ENCODE data around the gene PRMT3. TPM values are rescaled to one million over a fixed set of nuclear protein-coding genes. Genes with fewer than 3 reads are reported as not detected.

PRMT3 gene
- total RNA-seq, 4 donors from 2014 or later, result 8.2 to 14.9 (median 12.9) TPM

- WGBS, 2 donors, result 58 to 66% methylated on average over 3 of the region's 3 CpGs
- no peak overlapping the region for H3K4me3 ChIP-seq (ENCODE audit: low read depth, poor library complexity, severe bottlenecking)
- DNase-seq (ENCODE audit: low spot score in 2 of 2), result no peak
- intact Hi-C loops (cut with DNase I; ENCODE audit: low total_unique reads), result no loop called here
- no peak for TF ChIP-seq POLR2A (IDR thresholded peaks at IDR 0.05)
- TF ChIP-seq, protein P1, sequence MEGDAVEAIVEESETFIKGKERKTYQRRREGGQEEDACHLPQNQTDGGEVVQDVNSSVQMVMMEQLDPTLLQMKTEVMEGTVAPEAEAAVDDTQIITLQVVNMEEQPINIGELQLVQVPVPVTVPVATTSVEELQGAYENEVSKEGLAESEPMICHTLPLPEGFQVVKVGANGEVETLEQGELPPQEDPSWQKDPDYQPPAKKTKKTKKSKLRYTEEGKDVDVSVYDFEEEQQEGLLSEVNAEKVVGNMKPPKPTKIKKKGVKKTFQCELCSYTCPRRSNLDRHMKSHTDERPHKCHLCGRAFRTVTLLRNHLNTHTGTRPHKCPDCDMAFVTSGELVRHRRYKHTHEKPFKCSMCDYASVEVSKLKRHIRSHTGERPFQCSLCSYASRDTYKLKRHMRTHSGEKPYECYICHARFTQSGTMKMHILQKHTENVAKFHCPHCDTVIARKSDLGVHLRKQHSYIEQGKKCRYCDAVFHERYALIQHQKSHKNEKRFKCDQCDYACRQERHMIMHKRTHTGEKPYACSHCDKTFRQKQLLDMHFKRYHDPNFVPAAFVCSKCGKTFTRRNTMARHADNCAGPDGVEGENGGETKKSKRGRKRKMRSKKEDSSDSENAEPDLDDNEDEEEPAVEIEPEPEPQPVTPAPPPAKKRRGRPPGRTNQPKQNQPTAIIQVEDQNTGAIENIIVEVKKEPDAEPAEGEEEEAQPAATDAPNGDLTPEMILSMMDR (IDR thresholded peaks at IDR 0.05), result no peak
These were observed 56.1 kb downstream of the PRMT3 start for GRCh38 chr11:20443596-20443995.

DNA sequence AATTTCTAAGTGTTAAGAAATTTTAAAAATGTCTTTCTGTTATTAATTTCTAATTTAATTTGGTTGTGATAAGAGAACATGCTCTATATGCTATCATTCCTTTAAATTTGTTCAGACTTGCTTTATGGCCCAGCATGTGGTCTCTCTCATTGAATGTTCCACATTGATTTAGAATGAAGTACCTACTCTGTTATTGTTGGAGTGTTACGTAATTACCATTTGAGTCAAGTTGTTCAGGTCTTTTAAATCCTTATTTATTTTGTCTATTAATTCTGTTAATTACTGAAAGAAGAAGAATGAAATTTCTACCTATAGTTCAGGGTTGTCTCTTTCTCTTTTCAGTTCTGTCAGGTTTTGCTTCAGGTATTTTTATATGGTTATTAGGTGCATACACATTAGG is 57.0 kb downstream of the PRMT3 start:
- TF ChIP-seq, protein P1 (IDR thresholded peaks at IDR 0.05), result no peak
- TF ChIP-seq POLR2A (IDR thresholded peaks at IDR 0.05), result no peak
- intact Hi-C loops (cut with DNase I; ENCODE audit: low total_unique reads), result no loop called here
- DNase-seq (ENCODE audit: low spot score in 2 of 2), result no peak
- 85 to 98% methylated on average over 1 of the region's 1 CpG for WGBS, 2 donors
- no peak overlapping the region for H3K4me3 ChIP-seq (ENCODE audit: low read depth, poor library complexity, severe bottlenecking)

GRCh38 chr11:20448834-20449233 is 61.3 kb downstream of the PRMT3 start:
- 94 to 96% methylated on average over 4 of the region's 4 CpGs for WGBS, 2 donors
- intact Hi-C loops (cut with DNase I; ENCODE audit: low total_unique reads), result no loop called here
- TF ChIP-seq, protein P1 (IDR thresholded peaks at IDR 0.05), result no peak
- no peak for TF ChIP-seq POLR2A (IDR thresholded peaks at IDR 0.05)
- no peak overlapping the region for H3K4me3 ChIP-seq (ENCODE audit: low read depth, poor library complexity, severe bottlenecking)
- DNase-seq (ENCODE audit: low spot score in 2 of 2), result no peak

DNA sequence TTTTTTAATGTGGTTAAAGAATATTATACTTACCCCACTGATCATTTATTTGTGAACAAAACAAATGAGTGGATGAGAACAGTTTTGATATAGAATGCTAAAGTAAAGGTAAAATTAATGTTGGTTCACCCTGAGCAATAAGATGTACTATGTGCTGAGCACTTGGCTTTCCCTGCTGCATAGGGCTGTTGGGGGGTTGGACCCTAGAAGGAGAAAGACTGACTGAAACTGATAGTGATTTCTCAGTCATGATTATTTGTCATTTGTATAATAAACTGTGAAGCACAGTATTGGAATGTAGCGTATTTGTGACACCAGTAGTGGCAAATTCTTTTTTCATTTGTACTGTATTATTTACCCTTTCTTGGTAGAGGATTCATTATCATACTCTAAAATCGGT is 63.3 kb downstream of the PRMT3 start:
- 91 to 94% methylated on average over 2 of the region's 2 CpGs for WGBS, 2 donors
- no peak for TF ChIP-seq POLR2A (IDR thresholded peaks at IDR 0.05)
- TF ChIP-seq, protein P1 (IDR thresholded peaks at IDR 0.05), result no peak
- H3K4me3 ChIP-seq (ENCODE audit: low read depth, poor library complexity, severe bottlenecking), result no peak overlapping the region
- DNase-seq (ENCODE audit: low spot score in 2 of 2), result no peak
- intact Hi-C loops (cut with DNase I; ENCODE audit: low total_unique reads), result loop anchor here (10.0 kb wide), 1 partner anchor 1874 kb away; no protein-coding TSS in a partner anchor

- H3K4me3 ChIP-seq (ENCODE audit: low read depth, poor library complexity, severe bottlenecking), result no peak overlapping the region
- WGBS, 2 donors, result 45 to 51% methylated on average over 2 of the region's 2 CpGs
- intact Hi-C loops (cut with DNase I; ENCODE audit: low total_unique reads), result loop anchor here (10.0 kb wide), 1 partner anchor 1873 kb away; no protein-coding TSS in a partner anchor
- TF ChIP-seq, protein P1 (IDR thresholded peaks at IDR 0.05), result no peak
- no peak for TF ChIP-seq POLR2A (IDR thresholded peaks at IDR 0.05)
- DNase-seq (ENCODE audit: low spot score in 2 of 2), result no peak
These were observed 64.1 kb downstream of the PRMT3 start for GRCh38 chr11:20451568-20451967.

GRCh38 chr11:20452585-20452984 is 65.1 kb downstream of the PRMT3 start:
- no peak for TF ChIP-seq POLR2A (IDR thresholded peaks at IDR 0.05)
- TF ChIP-seq, protein P1 (IDR thresholded peaks at IDR 0.05), result no peak
- intact Hi-C loops (cut with DNase I; ENCODE audit: low total_unique reads), result loop anchor here (10.0 kb wide), 1 partner anchor 1872 kb away; no protein-coding TSS in a partner anchor
- H3K4me3 ChIP-seq (ENCODE audit: low read depth, poor library complexity, severe bottlenecking), result no peak overlapping the region
- WGBS, 2 donors, result 53 to 65% methylated on average over 2 of the region's 2 CpGs
- no peak for DNase-seq (ENCODE audit: low spot score in 2 of 2)
